Amniotic epithelial cell (primary cell): ENCODE data around the gene UBA6.
"Not testable (repeated sequence)": the region's sequence is repeated elsewhere in the genome, so short reads cannot be mapped to it uniquely, and the experiment has no call there.

Experiments
- DNase-seq: peaks from one replicate; pipeline ENCODE4 v3.0.0-alpha.2; 2010; ENCODE audit warnings: low read depth

UBA6 gene

DNA sequence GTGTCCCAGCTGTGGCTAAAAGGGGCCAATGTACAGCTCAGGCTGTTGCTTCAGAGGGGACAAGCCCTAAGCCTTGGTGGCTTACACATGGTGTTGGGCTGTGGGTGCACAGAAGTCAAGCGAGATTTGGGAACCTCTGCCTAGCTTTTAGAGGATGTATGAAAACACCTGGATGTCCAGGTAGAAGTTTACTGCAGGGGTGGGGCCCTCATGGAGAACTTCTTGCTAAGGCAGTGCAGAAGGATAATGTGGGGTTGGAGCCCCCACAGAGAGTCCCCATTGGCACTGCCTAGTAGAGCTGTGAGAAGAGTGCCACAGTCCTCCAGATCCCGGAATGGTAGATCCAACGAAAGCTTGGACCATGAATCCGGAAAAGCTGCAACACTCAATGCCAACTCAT is 40.5 kb downstream of the UBA6 start:
- DNase-seq: no peak

DNA sequence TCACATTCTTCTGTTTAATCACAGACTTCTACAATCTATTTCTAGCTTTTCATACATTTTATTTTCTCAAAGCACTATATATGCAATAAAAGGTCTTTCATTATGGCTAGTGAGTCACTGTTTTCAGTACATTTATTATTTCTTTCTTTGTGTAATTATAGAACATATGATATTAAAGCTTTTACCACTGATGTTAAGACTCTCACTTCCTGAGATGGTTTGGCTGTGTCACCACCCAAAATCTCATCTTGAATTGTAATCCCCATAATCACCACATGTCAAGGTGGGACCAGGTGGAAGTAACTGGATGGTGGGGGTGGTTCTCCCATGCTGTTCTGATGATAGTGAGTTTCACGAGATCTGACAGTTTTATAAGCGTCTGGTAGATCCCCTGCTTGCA is 41.9 kb downstream of the UBA6 start:
- no peak for DNase-seq

DNA sequence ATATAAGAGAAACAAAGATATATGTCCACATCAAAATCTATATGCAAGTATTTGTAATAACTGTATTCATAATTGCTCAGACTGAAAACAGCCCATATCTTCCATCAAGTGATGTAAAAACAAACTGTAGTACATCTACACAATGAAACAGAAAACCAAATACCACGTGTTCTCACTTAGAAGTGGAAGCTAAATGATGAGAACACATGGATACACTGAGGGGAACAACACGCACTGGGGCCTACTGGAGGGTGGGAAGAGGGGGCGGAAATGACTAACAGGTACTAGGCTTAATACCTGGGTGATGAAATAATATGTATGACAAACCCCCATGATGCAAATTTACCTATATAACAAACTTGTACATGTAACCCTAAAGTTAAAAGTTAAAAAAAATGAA is 42.7 kb downstream of the UBA6 start:
- DNase-seq: no peak

DNA sequence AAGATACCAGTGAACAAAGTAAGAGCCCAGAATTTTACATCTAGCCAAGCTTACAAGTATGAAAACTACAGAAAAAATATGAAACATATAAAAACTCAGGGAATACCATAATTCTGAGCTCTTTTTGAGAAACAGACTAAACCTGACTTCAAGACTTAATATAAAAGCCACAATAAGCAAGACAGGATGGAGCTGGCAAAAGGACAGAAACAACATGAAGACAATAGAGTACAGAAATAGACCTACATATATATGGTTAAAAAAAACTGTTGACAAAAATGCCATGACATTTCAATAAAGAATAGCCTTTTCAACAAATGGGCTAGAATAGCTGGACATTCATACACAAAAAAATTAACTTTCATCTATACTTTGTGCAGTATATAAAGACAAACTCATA is 49.4 kb downstream of the UBA6 start:
- no peak for DNase-seq

DNA sequence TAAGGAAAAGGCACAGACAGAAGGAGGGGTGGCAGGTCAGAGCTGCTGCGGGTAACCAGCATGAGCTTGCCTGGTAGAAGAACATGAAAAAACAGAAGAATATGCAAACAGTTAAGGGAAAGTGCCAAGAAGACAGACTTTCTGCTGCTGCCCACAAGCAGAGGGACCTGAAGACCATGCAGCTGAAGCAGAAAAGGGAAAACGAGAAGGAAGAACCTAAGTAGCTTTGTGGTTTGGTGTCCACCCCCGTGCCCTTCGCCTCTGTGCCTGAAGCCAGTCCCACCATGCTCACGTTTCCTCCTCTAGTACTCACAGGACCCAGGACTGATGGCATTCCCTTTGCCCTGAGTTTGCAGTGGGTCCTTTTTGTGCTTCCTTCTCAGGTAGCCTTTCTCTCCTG is 62.8 kb downstream of the UBA6 start:
- no peak for DNase-seq

DNA sequence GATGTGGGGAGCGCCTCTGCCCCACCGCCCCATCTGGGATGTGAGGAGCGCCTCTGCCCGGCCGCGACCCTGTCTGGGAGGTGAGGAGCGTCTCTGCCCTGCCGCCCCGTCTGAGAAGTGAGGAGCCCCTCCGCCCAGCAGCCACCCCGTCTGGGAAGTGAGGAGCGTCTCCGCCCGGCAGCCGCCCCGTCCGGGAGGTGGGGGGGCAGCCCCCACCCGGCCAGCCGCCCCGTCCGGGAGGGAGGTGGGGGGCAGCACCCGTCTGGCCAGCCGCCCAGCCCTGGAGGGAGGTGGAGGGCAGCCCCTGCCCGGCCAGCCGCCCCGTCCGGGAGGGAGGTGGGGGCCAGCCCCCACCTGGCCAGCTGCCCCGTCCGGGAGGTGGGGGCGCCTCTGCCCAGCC is 64.0 kb downstream of the UBA6 start:
- not testable (repeated sequence) for DNase-seq

DNA sequence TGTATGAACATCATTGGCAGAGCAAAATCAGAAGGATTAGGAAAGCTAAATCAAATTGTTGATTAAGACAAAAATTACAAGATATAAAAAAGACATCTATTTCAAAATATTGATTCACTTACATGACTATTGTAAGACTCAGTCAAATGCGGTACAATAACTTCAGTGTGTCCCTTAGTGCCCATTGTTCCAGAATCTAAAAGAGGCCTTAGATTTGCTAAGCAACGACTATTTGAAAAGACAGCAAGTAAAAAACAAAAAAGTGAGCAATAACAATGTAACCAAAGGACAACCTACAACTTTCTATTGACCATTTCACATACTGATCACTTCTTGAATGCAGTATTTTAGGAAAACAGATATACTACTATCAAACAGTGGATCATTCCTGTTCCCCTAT is 65.6 kb downstream of the UBA6 start:
- DNase-seq: no peak

DNA sequence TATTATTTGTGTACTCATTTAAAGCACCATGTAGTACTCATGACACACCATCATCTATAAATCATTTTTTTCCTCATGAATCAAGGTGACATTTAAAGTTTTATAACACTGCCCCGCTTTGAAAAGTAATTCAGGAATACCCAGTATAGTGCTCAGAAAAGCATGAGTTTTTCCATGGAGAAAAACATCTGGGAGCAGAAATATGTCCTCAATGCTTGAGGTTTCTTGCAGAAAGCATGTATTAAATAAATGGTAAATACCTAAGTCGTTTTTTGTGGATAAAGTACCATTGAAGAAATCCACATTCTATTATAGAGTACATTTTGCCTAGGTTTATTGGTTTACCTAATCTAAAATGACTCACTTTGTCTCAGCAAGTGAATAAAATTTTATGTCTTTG is 66.2 kb downstream of the UBA6 start:
- no peak for DNase-seq

DNA sequence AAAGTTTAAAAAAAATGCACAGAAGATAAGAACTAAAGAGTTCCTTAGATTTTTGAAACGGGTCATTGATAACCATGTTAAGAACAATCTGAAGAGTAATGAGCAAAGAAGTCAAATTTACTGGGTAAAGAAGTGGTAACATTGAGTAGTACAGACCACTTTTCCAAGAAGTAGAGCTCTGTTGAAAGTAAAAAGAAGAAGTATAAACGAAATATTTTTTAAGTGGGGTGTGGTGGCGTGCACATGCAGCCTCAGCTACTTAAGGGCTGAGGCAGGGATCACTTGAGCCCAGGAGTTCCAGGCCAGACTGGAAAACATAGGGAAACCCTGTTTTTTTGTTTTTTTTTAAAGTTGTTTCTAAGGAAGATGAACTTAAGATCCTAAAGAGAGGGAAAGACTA is 68.5 kb downstream of the UBA6 start:
- DNase-seq: no peak

DNA sequence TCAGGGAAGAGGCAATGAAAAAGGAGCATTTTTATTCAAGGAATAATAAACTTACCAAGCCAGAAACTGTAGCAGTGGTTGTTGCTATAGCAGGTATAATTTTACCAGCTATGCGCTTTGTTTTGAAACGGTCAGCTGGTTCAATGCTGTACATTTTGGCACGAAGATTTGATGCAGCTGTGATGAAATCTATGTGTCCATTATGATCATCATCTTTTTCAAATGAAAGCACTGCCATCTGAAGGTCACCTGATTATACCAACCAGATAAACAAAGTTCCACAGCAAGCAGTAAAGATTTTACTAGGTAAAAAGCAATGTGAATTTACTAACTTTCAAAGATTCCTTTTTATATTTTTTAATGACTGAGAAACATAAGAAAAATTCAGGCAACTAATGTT is 76.0 kb downstream of the UBA6 start:
- DNase-seq: peak; percentile 3

DNA sequence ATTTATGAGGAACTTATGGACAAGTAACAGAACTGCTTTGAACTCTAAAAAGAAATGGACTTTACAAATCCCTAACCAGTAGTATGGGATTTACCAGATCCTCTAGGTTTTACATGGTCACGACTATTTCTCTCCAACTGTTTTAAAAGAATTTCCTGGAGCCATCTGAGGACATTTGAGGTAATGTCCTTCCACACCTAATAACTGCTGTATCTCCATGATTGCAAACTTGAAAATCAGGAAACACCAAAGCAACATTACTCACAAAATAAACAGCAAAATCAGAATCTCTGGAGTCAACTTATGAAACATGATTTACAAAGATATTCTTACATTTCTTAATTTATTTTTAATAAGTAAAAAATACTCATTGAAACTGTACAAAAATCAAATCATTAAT is 84.5 kb downstream of the UBA6 start:
- no peak for DNase-seq

DNA sequence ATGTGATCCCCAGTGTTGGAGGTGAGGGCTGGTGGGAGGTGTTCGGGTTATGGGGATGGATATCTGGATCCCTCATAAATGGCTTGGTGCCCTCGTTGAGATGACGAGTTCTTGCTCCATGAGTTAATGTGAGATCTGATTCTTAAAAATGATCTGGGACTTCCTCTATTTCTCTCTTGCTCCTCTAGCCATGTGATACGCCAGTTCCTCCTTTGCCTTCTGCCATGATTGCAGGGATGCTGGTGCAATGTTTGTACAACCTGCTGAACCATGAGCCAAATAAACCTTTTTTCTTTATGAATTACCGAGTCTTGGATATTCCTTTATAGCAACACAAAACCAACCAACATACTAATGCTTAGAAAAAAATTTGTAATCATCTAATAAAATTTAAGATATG is 85.8 kb downstream of the UBA6 start:
- no peak for DNase-seq

DNA sequence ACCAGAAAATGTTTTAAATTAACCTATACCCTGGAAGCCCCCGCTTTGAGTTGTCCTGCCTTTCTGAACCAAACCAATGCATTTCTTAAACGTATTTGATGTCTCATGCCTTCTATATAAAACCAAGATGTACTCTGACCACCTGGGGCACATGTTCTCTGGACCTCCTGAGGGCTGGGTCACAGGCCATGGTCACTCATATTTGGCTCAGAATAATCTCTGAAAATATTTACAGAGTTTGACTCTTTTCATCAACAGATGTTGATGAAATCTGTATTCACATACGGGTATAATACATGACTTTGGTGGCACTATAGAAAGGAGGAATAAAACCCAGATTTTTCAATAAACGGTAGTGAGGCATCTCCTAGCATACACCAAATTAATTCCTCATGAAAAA is 86.8 kb downstream of the UBA6 start:
- DNase-seq: no peak

DNA sequence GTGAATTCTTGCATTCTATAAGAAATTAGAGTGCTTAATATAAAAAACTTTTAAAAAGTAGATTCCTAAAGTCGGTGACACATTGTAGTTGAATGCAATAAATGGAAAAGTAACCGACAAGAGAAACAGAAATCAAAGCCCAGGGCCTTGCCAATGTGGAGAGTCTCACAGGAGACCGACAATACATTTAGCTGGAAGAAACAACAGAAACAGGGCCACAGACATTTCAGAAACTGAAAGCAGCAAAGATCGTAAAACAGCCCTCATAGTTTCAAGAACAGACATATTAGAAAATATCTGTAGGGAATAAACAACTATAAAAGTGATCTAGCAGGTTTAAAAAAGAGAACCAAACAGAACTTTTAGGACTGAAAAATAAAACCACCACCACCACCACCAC is 92.9 kb downstream of the UBA6 start:
- no peak for DNase-seq

DNA sequence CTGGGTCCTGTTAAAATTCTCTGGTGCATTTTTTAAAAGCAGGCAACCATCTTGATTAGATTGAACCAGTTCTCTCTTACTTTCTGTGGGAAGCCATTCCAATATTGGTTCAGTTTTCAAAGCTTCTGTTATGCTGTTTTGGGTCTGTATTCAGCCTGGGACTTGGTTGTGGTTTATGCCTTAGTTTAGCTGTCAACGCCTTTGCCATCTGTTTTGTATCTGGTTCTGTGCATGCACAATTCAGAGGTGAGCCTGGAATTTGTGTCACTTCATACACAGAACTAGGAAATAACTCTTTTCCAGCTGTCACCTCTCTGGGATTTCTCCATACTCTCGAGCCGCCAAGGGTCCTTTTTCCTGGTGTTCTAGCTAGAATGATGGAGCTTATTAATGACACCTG is 96.2 kb downstream of the UBA6 start:
- peak; percentile 21 for DNase-seq

DNA sequence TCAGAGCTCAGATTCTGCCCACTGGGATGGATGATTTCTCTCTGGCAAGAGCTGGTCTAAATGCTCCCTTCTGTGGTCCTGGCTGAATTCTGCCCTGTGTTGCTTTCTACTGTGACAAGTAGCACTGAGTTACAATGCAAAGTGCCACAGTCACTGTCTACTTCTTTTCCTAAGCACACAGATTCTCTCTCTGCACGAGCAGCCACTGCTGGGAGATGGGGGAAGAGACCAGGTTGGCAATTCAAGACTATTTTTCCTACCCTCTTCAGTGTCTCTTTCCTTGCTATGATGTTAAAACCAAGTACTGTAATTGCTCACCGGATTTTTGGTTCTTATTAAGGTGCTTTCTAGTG is 97.0 kb downstream of the UBA6 start:
- no peak for DNase-seq

DNA sequence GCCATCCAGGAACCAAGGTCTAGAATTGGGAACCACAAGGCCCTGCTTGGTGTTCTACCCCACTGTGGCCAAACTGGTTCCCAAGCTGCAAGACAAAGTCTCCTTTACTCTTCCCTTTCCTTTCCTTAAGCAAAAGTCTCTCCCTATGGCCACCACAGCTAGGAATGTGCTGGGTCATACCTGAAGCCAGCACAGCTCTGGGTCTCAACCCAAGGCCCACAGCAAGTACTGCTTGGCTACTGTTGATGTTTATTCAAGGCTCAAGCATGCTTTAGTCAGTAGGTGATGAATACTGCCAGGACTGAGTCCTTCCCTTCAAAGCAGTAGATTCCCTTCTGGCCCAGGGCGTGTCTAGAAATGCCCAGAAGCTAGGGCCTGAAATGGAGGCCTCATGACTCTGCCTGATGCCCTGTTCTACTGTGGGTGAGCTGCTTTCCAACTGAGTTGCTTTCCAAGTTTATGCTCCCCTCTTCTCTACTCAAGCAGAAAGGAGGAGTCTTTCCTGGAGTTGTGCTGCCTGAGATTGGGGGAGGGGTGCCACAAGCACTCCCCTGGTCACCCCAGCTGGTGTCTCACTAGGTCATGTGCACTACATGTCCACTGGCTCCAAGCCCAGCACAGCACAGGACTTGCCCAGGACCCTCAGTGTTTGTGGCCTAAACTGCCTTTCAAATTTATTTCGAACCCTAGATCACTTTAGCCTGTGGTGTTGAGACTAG is 97.5 kb downstream of the UBA6 start:
- DNase-seq: no peak

DNA sequence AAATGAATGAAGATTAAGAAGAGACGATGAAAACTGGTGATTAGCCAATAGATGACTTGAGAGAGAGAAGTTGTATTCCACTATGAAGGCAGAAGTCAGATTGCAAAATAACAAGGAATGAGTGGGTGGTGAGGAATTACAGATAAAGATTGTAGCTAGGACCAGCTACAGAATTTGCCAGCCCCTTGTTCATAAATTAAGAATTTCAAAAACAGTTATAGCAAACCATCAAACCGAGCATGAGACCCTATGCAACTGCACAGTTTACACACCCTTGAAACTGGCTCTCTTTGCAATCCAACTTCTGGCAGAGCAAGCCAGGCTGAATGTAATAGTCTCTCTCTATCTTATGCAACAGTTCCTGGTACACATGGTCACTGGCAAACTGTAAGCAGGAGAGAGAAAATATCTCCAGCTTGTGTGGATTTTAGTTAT is 107.2 kb downstream of the UBA6 start:
- peak; percentile 97 for DNase-seq

DNA sequence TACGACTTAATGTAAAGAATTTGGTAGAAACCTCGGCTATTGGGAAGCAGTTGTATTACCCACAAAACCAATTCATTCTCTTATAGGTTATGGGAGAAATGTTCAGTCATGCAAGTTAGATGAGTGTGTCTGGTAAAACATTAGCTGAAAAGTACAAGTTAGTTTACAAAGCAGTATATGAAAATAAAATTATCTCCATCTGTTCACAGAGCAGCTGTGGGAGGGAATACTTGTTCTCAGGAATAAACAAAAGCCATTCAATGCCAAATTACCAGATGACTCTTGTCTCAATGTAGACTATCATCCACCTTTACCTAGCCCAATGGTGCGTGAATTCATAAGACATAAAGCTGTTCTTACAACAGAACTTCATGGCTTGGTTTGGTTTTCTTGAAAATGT is 113.8 kb downstream of the UBA6 start:
- DNase-seq: no peak

DNA sequence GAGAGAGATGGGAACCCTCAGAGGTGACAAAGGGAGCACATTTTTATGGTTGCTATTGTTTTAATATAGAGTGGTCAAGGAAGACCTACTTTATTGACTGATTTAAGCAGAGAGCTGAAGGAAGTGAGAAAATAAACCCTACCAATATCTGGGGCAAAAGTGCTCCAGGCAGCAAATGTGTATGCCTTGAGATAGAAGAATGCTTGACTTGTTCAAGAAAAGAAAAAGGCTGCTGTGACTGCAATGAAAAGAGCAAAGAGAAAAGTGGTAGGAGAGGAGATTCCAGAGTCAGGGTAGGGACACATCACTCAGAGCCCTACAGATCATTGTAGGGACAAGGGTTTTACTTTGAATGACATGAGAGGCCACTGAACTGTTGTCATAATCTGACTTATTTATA is 116.5 kb downstream of the UBA6 start:
- no peak for DNase-seq

DNA sequence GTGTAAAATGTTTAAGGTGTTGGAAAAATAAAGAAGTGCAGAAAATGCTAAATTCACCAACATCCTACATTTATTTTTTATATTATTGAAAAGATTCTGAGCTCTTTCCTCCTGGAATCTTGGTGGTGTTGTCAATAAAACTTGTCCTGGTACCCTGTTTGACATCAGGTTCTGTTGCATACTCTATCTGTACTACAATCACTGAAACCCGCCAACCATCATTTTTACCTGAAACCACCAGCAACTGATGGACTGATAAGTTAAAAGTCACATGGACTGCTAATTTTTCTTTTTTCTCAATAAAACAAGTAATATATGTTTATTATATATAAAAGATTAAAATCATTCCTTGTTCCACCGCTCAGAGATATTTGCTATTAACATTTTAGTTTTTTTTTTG is 119.0 kb downstream of the UBA6 start:
- no peak for DNase-seq

DNA sequence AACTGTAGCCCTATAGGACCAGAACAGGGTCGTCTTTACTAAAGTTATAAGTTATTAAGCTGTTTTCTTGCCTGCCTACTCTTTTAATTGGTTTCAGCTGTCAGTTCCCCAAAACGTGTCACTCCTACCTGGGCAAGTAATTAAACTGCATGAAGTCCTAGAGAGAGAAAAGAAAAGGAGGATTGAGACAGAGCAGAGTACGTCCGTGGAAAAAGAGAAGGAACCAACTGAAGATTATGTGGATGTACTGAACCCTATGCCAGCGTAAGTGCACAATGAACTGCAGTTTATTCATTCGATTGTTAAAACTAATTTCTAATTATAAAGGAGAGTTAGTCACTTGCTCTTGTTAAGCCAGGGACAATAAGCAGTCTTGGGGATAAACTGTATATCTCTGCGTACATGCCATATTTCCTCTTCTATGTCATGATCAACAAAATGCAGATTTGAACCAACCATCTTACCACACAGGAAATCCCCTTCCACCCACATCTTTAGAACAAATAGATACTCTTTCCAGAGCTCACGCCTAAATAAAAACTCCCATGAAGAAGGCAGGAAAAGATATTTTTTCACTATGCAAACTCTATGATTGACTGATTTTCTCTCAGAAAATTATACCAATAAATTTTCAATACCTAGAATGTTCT is 119.6 kb downstream of the UBA6 start:
- no peak for DNase-seq

DNA sequence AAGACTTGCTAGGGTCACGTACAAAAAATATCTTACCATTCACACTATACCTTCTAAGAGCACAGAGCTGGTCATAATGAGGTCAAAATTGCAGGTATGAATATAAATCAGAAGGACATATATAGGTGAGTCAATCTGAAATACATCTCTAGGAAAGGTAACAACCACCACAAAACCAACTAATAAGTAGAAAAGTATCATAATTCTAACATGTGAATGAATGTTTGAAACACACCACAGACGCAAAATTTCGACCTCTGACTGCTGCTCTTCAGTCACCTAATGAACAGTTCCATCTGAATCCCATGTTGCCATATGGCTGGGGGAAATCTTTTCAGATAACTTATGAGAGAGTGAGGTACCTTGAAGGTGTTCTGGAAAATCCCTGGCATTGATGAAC is 120.4 kb downstream of the UBA6 start:
- no peak for DNase-seq

DNA sequence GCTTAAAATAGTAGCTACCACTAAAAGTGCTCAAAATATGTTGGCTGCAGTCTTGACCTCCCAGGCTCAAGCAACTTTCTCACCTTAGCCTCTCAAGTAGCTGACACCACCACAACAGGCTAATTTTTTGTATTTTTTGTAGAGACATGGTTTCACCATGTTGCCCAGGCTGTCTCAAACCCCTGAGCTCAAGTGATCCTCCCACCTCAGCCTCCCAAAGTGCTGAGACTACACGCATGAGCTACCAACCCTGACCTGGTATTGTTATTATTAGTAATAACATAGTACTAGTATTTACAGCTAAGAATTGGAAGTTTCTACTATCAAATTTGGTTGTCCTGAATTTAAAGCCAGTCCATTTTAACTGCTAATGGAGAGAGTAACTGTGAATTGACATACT is 124.4 kb downstream of the UBA6 start:
- no peak for DNase-seq
